Measurements from ENCODE around the gene ANKRD27.

DNA sequence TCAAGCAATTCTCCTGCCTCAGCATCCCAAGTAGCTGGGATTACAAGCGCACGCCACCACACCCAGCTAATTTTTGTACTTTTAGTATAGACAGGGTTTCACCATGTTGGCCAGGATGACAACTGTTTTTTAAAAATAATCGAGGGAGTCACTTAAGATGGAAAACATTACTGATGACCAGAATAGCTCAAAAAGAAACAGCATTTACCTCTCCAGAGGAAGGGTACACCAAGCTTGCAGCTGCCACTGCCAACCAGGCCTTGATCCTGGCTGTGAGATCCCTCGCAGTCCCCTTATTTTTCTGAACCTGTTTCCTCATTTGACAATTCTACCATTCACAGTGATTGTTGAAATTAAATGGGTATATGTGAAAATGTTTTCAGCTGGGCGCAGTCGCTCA lies 79.5 kb downstream of the ANKRD27 start:
- TF ChIP-seq POLR2A (IDR thresholded peaks at IDR 0.05; ENCODE audit: low read length) (no peak), GATA1 (IDR thresholded peaks at IDR 0.05; ENCODE audit: low read depth, low read length) (no peak)

All from erythroblast (primary cell).